ENCODE data around the gene TMED7. TPM values are rescaled to one million over a fixed set of nuclear protein-coding genes. Genes with fewer than 3 reads are reported as not detected.

TMED7 gene
- total RNA-seq, 4 donors from 2014 or later, result 53.1 to 122 (median 68.6) TPM

- Histone ChIP-seq H3K36me3 (no peaks in the 10 kb centered on the region), H3K27ac (no peak overlapping the region), H3K9me3 (no peaks in the 10 kb centered on the region), H3K4me1 (no peaks in the 10 kb centered on the region), H3K27me3 (no peaks in the 10 kb centered on the region), H3K4me3 (no peak overlapping the region)
- intact Hi-C loops (cut with DNase I; ENCODE audit: low total_unique reads) (no loop called here), in situ Hi-C loops (cut with MboI; ENCODE audit: low sequenced_read_pairs in 4 of 4) (no loop called here)
- no peak for ATAC-seq
- DNase-seq, result no peak
- TF ChIP-seq POLR2A (IDR thresholded peaks at IDR 0.05) (no peak), CTCF (IDR thresholded peaks at IDR 0.05 in 4 of 5, conservative IDR thresholded peaks at IDR 0.05 in 1 of 5) (no peak)
Observed at GRCh38 chr5:115661563-115661962, 35.7 kb upstream of the TMED7 start.

GRCh38 chr5:115661101-115661500 is 35.3 kb upstream of the TMED7 start:
- Histone ChIP-seq H3K36me3 (no peaks in the 10 kb centered on the region), H3K9me3 (no peaks in the 10 kb centered on the region), H3K27me3 (no peaks in the 10 kb centered on the region), H3K4me3 (no peak overlapping the region), H3K27ac (no peak overlapping the region), H3K4me1 (no peaks in the 10 kb centered on the region)
- no peak for DNase-seq
- in situ Hi-C loops (cut with MboI; ENCODE audit: low sequenced_read_pairs in 4 of 4) (no loop called here), intact Hi-C loops (cut with DNase I; ENCODE audit: low total_unique reads) (no loop called here)
- ATAC-seq, result no peak
- TF ChIP-seq CTCF (IDR thresholded peaks at IDR 0.05 in 4 of 5, conservative IDR thresholded peaks at IDR 0.05 in 1 of 5) (no peak), POLR2A (IDR thresholded peaks at IDR 0.05) (no peak)

- Histone ChIP-seq H3K4me1 (no peaks in the 10 kb centered on the region), H3K27me3 (no peaks in the 10 kb centered on the region), H3K9me3 (no peaks in the 10 kb centered on the region), H3K27ac (no peak overlapping the region), H3K36me3 (no peaks in the 10 kb centered on the region), H3K4me3 (no peak overlapping the region)
- no peak for TF ChIP-seq POLR2A (IDR thresholded peaks at IDR 0.05)
- TF ChIP-seq CTCF (IDR thresholded peaks at IDR 0.05 in 4 of 5, conservative IDR thresholded peaks at IDR 0.05 in 1 of 5), result no peak
- DNase-seq (no peak), ATAC-seq (no peak)
- intact Hi-C loops (cut with DNase I; ENCODE audit: low total_unique reads) (no loop called here), in situ Hi-C loops (cut with MboI; ENCODE audit: low sequenced_read_pairs in 4 of 4) (no loop called here)
Observed at GRCh38 chr5:115657881-115658233, 32.0 kb upstream of the TMED7 start.

- H3K27me3 ChIP-seq, result no peaks in the 10 kb centered on the region
- H3K27ac ChIP-seq, result no peak overlapping the region
- H3K4me3 ChIP-seq, result no peak overlapping the region
- no peaks in the 10 kb centered on the region for H3K9me3 ChIP-seq
- no peaks in the 10 kb centered on the region for H3K4me1 ChIP-seq
- in situ Hi-C loops (cut with MboI; ENCODE audit: low sequenced_read_pairs in 4 of 4) (no loop called here), intact Hi-C loops (cut with DNase I; ENCODE audit: low total_unique reads) (no loop called here)
- TF ChIP-seq POLR2A (IDR thresholded peaks at IDR 0.05) (no peak), CTCF (IDR thresholded peaks at IDR 0.05 in 4 of 5, conservative IDR thresholded peaks at IDR 0.05 in 1 of 5) (no peak)
- no peak for DNase-seq
- ATAC-seq, result no peak
- no peaks in the 10 kb centered on the region for H3K36me3 ChIP-seq
Observed at GRCh38 chr5:115657125-115657880, 31.5 kb upstream of the TMED7 start.

GRCh38 chr5:115656404-115656803 is 30.6 kb upstream of the TMED7 start:
- no peak overlapping the region for H3K4me3 ChIP-seq
- intact Hi-C loops (cut with DNase I; ENCODE audit: low total_unique reads) (no loop called here), in situ Hi-C loops (cut with MboI; ENCODE audit: low sequenced_read_pairs in 4 of 4) (no loop called here)
- TF ChIP-seq CTCF (IDR thresholded peaks at IDR 0.05 in 4 of 5, conservative IDR thresholded peaks at IDR 0.05 in 1 of 5) (no peak), POLR2A (IDR thresholded peaks at IDR 0.05) (no peak)
- no peaks in the 10 kb centered on the region for H3K36me3 ChIP-seq
- ATAC-seq (no peak), DNase-seq (no peak)
- no peaks in the 10 kb centered on the region for H3K4me1 ChIP-seq
- no peaks in the 10 kb centered on the region for H3K9me3 ChIP-seq
- H3K27me3 ChIP-seq, result no peaks in the 10 kb centered on the region
- H3K27ac ChIP-seq, result no peak overlapping the region

All from gastrocnemius medialis (tissue), 4 donors.